Right ventricle myocardium inferior (tissue), 1 donor: Measurements from ENCODE around the gene ACACB. TPM values are rescaled to one million over a fixed set of nuclear protein-coding genes. Genes with fewer than 3 reads are reported as not detected.

Experiments used
- ATAC-seq: fragments of 200-7000 bp; cut with Tn5 transposase; one replicate; pipeline ENCODE4 v1.9.1; 2020; ENCODE audit warnings: mild to moderate bottlenecking, moderate library complexity
- DNase-seq: peaks from one replicate; pipeline ENCODE4 v3.0.0; 2021; ENCODE audit errors: missing footprints
- intact Hi-C: fragments of 100-400 bp; cut with DNase I; formaldehyde crosslinking; loops from one replicate; pipeline ENCODE4 v1.11.0; 2022
- total RNA-seq: library from RNA; stranded (reverse); fragmentation: NEBNext Ultra II Directional; extraction: Animal tissue kit (Norgen Biotek cat#: 25700); gene quantifications from one replicate; pipeline ENCODE4 v1.2.1, GENCODE V29; 2021
- donor health status: DM: no; HTN: yes; CAD: no; lungs with severe emphysema.

ACACB gene
- total RNA-seq, 1 donor from 2014 or later = 150 TPM

DNA sequence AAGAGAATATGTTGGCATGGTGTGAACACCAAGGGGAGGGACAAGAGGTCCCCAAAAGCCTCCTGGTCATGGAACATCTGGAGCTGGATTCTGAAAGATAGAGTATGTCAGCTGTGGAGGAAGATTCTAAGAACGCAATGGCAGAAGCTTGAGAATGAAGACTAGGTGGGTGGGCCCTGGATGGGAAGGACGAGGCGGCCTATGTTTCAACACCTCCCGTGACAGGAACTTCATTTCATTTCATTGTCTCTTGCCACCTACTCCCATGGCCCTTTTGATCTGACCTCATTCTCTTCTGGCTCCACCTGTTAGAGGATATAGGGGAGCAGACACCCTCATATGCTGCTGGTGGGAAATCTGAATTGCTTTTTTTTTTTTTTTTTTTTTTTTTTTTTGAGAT, 15.6 kb upstream of the ACACB start:
- ATAC-seq (no peak), DNase-seq (no peak)
- intact Hi-C loops = no loop called here

GRCh38 chr12:109102491-109102890, 13.9 kb upstream of the ACACB start:
- no peak for ATAC-seq
- intact Hi-C loops = no loop called here
- DNase-seq = no peak

DNA sequence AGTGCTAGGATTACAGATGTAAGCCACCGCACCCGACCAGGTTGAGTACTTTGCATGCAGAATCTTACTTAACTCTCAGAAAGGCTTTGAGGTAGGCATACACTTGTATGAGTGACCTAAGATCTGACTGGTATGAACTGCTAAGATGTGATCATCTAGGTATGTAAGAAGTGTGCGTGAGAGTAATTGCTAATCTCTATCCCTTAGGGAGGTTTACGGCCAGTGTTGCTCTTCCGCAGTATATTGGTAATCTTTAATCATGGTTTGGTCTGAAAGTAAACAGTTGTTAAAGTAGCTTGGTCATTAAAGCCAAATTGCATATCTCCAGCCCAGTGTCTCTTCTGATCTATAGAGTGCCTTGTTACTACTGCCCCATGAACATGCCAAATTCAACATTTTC, 11.2 kb upstream of the ACACB start:
- ATAC-seq (no peak), DNase-seq (no peak)
- intact Hi-C loops = no loop called here

GRCh38 chr12:109109746-109110350, 6.5 kb upstream of the ACACB start:
- DNase-seq (no peak), ATAC-seq (no peak)
- intact Hi-C loops = loop anchor here (2.0 kb wide), 1 partner anchor 45 kb away; no protein-coding TSS in a partner anchor

GRCh38 chr12:109110988-109111495, 5.3 kb upstream of the ACACB start:
- intact Hi-C loops = loop anchor here (2.0 kb wide), 1 partner anchor 44 kb away; no protein-coding TSS in a partner anchor
- DNase-seq (peak; percentile 95), ATAC-seq (peak; percentile 93)

- no peak for DNase-seq
- intact Hi-C loops = no loop called here
- ATAC-seq = no peak
These were observed 3.5 kb upstream of the ACACB start for GRCh38 chr12:109112720-109113465.

GRCh38 chr12:109113661-109114321, 2.6 kb upstream of the ACACB start:
- ATAC-seq (no peak), DNase-seq (no peak)
- intact Hi-C loops = loop anchor here (2.0 kb wide), 1 partner anchor 47 kb away; no protein-coding TSS in a partner anchor

DNA sequence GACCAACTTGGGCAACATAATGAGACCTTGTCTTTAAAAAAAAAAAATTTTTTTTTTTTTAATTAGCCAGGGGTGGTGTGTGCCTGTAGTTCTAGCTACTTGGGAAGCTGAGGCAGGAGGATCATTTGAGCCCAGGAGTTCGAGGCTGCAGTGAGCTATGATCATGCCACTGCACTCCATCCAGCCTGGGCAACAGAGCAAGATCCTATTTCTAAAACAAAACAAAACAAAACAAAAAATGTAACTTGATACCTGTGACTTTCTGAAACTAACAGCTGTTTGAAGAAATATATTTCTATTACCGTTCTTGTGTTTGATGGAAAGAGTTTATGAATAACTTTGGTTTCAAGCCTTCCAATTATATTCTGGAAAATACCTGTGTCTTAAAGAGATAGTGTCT, 1.7 kb upstream of the ACACB start:
- ATAC-seq (no peak), DNase-seq (no peak)
- intact Hi-C loops = loop anchor here (2.0 kb wide), 1 partner anchor 46 kb away; no protein-coding TSS in a partner anchor

DNA sequence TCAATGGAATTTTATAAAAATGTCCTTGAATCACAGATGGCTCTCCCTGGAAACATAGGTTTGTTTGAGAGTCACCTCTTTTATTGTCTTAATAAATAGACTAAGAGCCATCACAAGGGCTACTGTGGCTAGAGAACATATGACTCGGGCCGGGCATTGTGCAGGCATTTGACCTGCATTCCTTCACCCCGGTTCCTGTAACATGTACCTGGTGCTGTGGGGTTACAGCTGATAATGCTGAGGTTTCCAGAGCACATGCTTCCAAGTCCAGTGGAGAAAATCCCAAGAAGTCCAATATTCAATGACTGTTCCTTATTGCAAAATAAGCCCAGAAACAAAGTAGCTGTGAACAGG, 1.0 kb upstream of the ACACB start:
- DNase-seq (no peak), ATAC-seq (peak; percentile 0)
- intact Hi-C loops = loop anchor here (2.0 kb wide), 1 partner anchor 45 kb away; no protein-coding TSS in a partner anchor

DNA sequence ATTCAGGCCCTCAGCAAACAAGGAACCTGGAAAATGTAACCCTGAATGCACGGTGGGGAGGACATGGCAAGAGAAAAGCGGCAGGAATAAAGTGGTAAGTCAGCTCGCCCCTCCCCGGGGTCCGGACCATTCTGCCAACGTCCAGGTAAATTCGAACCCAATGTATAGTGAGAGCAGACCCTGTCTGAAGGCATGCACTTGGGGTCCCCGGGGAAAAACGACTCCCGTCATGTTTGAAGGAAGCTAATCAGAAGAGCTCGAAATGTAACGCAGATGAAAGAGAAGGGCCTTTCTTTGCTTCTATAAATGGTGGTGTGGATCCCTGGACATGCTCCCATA, 193 bp downstream of the ACACB start:
- ATAC-seq (no peak), DNase-seq (no peak)
- intact Hi-C loops = loop anchor here (2.0 kb wide), 1 partner anchor 14 kb away; no protein-coding TSS in a partner anchor

- ATAC-seq = no peak
- intact Hi-C loops = no loop called here
- no peak for DNase-seq
These were observed 3.7 kb downstream of the ACACB start for GRCh38 chr12:109120095-109120494.

DNA sequence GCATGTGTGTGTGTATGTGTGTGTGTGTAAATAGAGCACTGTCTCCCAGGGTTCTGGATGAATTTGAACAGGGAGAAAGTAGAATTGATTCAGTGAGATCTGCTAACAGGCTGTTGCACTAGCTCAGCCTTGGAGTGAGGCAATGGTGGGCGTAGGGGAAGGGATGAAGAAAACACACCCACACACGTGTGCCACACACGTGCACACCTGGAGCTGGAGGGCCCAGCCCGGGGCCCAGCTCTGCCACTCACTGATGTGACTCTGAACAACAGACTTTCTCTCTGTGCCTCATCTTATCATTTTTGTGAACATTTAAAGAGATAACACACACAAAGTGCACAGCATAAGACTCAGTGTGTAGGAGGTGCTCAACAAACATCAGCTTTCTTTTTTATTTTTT, 4.2 kb downstream of the ACACB start:
- DNase-seq = no peak
- no peak for ATAC-seq
- intact Hi-C loops = no loop called here

DNA sequence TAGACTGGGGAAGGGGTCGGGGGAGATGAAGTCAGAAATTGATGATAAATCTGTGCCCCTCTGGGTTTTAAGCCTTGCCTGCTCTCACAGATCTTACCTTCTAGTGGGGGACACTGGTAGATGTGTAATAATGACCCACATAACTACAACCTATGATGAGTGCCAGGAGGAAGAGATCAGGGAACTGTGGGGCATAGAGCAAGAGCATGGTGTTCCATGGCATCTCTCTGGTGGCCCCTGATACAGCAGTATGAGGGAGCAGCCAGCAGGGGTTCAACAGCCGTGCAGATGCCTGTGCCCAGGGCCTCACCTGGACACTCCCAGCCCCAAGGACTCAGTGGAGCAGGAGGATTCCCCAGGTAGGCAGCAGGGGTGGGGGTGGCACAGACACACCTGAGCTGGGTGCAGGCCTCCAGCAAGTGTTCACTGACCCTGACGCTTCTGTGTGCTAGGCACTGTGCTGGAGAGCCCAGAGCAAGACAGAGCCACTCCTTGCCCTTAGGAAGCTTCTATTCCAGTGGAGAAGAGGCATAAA, 5.0 kb downstream of the ACACB start:
- DNase-seq (no peak), ATAC-seq (no peak)
- intact Hi-C loops = no loop called here

GRCh38 chr12:109124878-109125648, 8.7 kb downstream of the ACACB start:
- DNase-seq = no peak
- intact Hi-C loops = no loop called here
- ATAC-seq = no peak

DNA sequence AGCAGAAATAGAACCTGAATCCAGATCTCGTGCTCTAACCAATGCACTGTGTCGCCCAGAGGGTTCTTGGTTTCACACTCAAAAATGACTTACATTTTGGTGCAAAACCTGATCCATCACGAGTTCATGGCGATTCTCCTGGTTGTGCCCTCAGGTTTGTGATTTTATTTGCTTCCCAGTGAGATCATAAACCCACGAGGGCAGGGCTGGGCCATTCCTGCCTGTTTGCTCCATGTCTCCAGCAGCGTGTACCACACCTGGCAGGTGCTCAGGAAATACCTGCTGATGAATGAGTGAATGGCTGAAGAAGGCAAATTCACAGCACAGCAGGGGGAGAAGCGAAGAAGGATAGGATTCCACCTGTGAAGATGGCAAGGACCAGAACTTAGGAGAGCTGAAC, 9.4 kb downstream of the ACACB start:
- ATAC-seq = no peak
- DNase-seq = no peak
- intact Hi-C loops = no loop called here

DNA sequence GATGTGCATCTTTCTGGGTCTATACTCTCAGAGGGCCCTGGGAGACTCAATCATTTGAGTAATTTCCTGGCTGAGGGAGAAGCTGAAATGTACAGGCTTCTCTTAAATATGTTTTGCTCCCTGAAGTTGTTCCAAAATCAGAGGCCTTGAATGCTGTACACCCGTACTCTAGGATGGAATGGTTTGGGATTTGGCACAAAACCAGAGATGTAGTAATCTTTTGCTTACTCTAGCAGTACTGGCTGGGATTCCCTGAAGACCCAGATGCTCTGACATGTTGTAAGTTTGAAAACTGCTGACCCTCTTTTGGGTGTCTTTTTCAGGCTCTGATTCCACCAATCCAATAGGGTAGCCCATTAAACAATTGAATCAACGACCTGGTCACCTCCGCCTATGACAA, 10.4 kb downstream of the ACACB start:
- intact Hi-C loops = no loop called here
- no peak for DNase-seq
- ATAC-seq = peak; percentile 49

DNA sequence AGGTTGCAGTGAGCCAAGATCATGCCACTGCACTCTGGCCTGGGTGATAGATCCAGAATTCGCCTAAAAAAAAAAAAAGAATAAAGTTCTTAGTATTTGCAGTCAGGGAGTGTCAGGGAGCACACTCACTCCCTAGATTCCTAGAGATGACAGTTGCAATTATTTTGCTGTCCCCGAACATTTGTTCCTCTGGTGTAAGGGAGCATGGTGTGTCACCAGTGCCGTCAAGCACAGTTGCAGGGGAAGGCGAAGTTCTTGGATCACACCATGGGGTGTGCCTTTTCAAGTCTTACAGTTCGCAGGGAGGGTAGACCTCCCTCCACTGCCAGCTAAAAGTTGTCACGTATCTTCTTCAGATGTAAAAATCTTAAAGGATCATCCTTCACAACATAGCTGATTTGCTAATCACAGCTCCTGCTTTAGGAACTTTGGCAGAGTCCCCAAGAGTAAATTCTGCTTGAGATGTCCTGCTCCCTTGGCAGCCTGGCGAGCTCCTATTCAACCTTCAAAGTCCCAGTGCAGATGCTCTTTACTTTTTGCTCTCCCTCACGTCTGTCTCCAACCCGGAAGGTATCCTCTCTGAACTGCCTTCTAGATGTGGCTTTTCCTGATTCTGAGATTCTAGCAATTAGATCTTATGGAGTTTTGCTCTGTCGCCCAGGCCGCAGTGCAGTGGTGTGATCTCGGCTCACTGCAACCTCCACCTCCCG, 11.3 kb downstream of the ACACB start:
- intact Hi-C loops = no loop called here
- DNase-seq (no peak), ATAC-seq (no peak)
